ENCODE data around the gene PCBP3. TPM values are rescaled to one million over a fixed set of nuclear protein-coding genes. Genes with fewer than 3 reads are reported as not detected.

PCBP3 gene
- total and polyA plus RNA-seq, 2 of the 13 experiments (the other 11 are each of a cell fraction or from before 2014, with no cell fraction given) = not detected

- peaks cover 9% of the 10 kb centered on the region for H3K4me1 ChIP-seq (ENCODE audit: insufficient read depth, low read length)
- POLR2A ChIA-PET = no interaction called here
- H3K4me3 ChIP-seq (replicated peaks in 1 of 3; ENCODE audit: insufficient read depth in 1 of 3, low read depth in 2 of 3, low read length in 3 of 3) = no peak overlapping the region
- H2AFZ ChIP-seq (ENCODE audit: low read length) = no peak overlapping the region
- H3K27ac ChIP-seq (ENCODE audit: extremely low read length, insufficient read depth, low read length) = no peak overlapping the region
- H3K27me3 ChIP-seq (ENCODE audit: control insufficient read depth in 1 of 2, insufficient read depth in 2 of 2, low read length in 2 of 2) = peaks cover 2 to 78% of the 10 kb centered on the region in 2 experiments; a peak in 4 of 5 replicates
- ATAC-seq (no peak), DNase-seq (ENCODE audit: low spot score) (no peak), FAIRE-seq (no peak)
- H4K20me1 ChIP-seq (ENCODE audit: insufficient read depth, low read length) = no peaks in the 10 kb centered on the region
- H3K36me3 ChIP-seq (replicated peaks in 1 of 2; ENCODE audit: control insufficient read depth in 1 of 2, insufficient read depth in 2 of 2, low read length in 2 of 2) = no peaks in the 10 kb centered on the region
- H3K9ac ChIP-seq (ENCODE audit: insufficient read depth, low read depth, low read length) = no peak overlapping the region
- 0% methylated on average over 1 of the region's 8 CpGs for WGBS (ENCODE audit: low lambda C conversion rate)
- in situ Hi-C loops (cut with HindIII; ENCODE audit: extremely low pct_ligation_motif_present, low pct_unique_long_range_greater_than_20kb) (loop anchor here (5.0 kb wide), 1 partner anchor 267 kb away; no protein-coding TSS in a partner anchor), intact Hi-C loops (cut with micrococcal nuclease; ENCODE audit: unreplicated experiment) (no loop called here)
- no peak overlapping the region for H3K4me2 ChIP-seq (ENCODE audit: low read depth, low read length)
- no TSS peak for BruUV-seq (replicated peaks)
- H3K9me3 ChIP-seq (ENCODE audit: low read length) = no peaks in the 10 kb centered on the region
- no peak for TF ChIP-seq TCF7 (IDR thresholded peaks at IDR 0.05; ENCODE audit: low read depth)
- no peak for TF ChIP-seq ZNF260 (CRISPR knock-in tag; IDR thresholded peaks at IDR 0.05; ENCODE audit: borderline replicate concordance, low read depth)
- no peak for TF ChIP-seq ZNF572 (CRISPR knock-in tag; IDR thresholded peaks at IDR 0.05)
- TF ChIP-seq SMAD3 (CRISPR knock-in tag; IDR thresholded peaks at IDR 0.05) = no peak
- no peak for TF ChIP-seq RFX3 (CRISPR knock-in tag; IDR thresholded peaks at IDR 0.05)
- no peak for TF ChIP-seq ZNF614 (CRISPR knock-in tag; IDR thresholded peaks at IDR 0.05; ENCODE audit: borderline replicate concordance)
- TF ChIP-seq ZNF790 (CRISPR knock-in tag; IDR thresholded peaks at IDR 0.05; ENCODE audit: borderline replicate concordance) = no peak
- TF ChIP-seq EP300 (IDR thresholded peaks at IDR 0.05; ENCODE audit: low read depth in 2 of 2, low read length in 2 of 2) = no peak
- no peak for TF ChIP-seq EP300 (CRISPR knock-in tag; IDR thresholded peaks at IDR 0.05; ENCODE audit: borderline replicate concordance)
- CTCF ChIA-PET (ENCODE audit: low intra/inter-chr PET ratio, low total read pairs) = no interaction called here
- no peaks in the 10 kb centered on the region for H3K79me2 ChIP-seq (ENCODE audit: insufficient read depth, low read length)
Measured at GRCh38 chr21:45824546-45825215, 181.2 kb downstream of the PCBP3 start.

DNA sequence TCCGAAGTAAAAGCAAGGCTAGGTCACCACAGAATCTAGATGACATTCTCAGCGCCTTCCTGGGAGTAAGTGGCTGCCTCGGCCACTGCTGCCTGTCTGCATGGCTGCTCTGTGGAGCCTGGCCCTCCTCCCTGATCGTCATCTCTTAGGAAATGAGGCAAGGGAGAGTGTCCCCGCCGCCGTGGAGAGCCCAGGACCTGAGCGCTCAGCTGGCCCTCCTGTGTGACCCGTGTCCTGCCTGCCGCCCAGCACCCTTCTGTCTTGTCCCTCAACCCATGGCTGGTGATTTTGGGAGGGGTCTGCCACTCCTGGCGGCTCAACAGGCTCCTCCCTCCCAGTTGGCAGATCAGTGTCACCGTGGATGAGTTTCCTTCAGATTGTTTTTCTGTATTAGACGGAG is 181.7 kb downstream of the PCBP3 start:
- Histone ChIP-seq H4K20me1 (ENCODE audit: insufficient read depth, low read length) (no peaks in the 10 kb centered on the region), H3K4me2 (ENCODE audit: low read depth, low read length) (no peak overlapping the region), H3K4me1 (ENCODE audit: insufficient read depth, low read length) (peaks cover 4% of the 10 kb centered on the region), H3K36me3 (replicated peaks in 1 of 2; ENCODE audit: control insufficient read depth in 1 of 2, insufficient read depth in 2 of 2, low read length in 2 of 2) (no peaks in the 10 kb centered on the region), H3K27me3 (ENCODE audit: control insufficient read depth in 1 of 2, insufficient read depth in 2 of 2, low read length in 2 of 2) (peaks cover 2 to 83% of the 10 kb centered on the region in 2 experiments; a peak in 4 of 5 replicates), H3K9ac (ENCODE audit: insufficient read depth, low read depth, low read length) (no peak overlapping the region), H3K27ac (ENCODE audit: extremely low read length, insufficient read depth, low read length) (no peak overlapping the region), H3K9me3 (ENCODE audit: low read length) (no peaks in the 10 kb centered on the region), H3K4me3 (replicated peaks in 1 of 3; ENCODE audit: insufficient read depth in 1 of 3, low read depth in 2 of 3, low read length in 3 of 3) (no peak overlapping the region), H2AFZ (ENCODE audit: low read length) (no peak overlapping the region), H3K79me2 (ENCODE audit: insufficient read depth, low read length) (no peaks in the 10 kb centered on the region)
- POLR2A ChIA-PET = no interaction called here
- intact Hi-C loops (cut with micrococcal nuclease; ENCODE audit: unreplicated experiment) = no loop called here
- no peak for DNase-seq (ENCODE audit: low spot score)
- no peak for FAIRE-seq
- ATAC-seq = no peak
- CTCF ChIA-PET (ENCODE audit: low intra/inter-chr PET ratio, low total read pairs) = no interaction called here
- in situ Hi-C loops (cut with HindIII; ENCODE audit: extremely low pct_ligation_motif_present, low pct_unique_long_range_greater_than_20kb) = no loop called here
- no TSS peak for BruUV-seq (replicated peaks)
- 26% methylated on average over 4 of the region's 13 CpGs for WGBS (ENCODE audit: low lambda C conversion rate)
- TF ChIP-seq, protein P1, sequence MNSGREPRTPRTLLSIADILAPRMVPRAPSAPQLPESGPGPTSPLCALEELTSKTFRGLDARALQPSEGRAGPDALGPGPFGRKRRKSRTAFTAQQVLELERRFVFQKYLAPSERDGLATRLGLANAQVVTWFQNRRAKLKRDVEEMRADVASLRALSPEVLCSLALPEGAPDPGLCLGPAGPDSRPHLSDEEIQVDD (CRISPR knock-in tag; IDR thresholded peaks at IDR 0.05; ENCODE audit: borderline replicate concordance) = no peak
- TF ChIP-seq MXI1 (IDR thresholded peaks at IDR 0.05; ENCODE audit: borderline replicate concordance, low read depth, low read length) (no peak), ZNF713 (CRISPR knock-in tag; IDR thresholded peaks at IDR 0.05) (no peak), HIVEP1 (CRISPR knock-in tag; IDR thresholded peaks at IDR 0.05) (no peak), PAWR (CRISPR knock-in tag; IDR thresholded peaks at IDR 0.05; ENCODE audit: borderline replicate concordance) (no peak), AGO1 (IDR thresholded peaks at IDR 0.05; ENCODE audit: low read depth, low read length, poor library complexity, severe bottlenecking) (no peak), GABPB1 (CRISPR knock-in tag; IDR thresholded peaks at IDR 0.05) (no peak), GATA4 (IDR thresholded peaks at IDR 0.05; ENCODE audit: borderline replicate concordance, low read depth) (no peak), SNAPC5 (CRISPR knock-in tag; IDR thresholded peaks at IDR 0.05; ENCODE audit: borderline replicate concordance) (no peak)

Measured in HepG2 (cell line).